Lower leg skin (tissue), 4 donors: ENCODE results near the gene BDH1. TPM values are rescaled to one million over a fixed set of nuclear protein-coding genes. Genes with fewer than 3 reads are reported as not detected.
A peak's percentile ranks its signal among the peaks of the same experiment; 100 is the strongest.

Source experiments
- DNase-seq, 2 donors: peaks; one replicate each; pipeline ENCODE4 v3.0.0-alpha.2; 2019; ENCODE audit warnings: low spot score in 2 of 2
- H3K4me3 ChIP-seq: fragments of 200-600 bp; sonication (generic); 2 replicates; pipeline ENCODE4 v1.5.1; 2017; ENCODE audit warnings: mild to moderate bottlenecking, low read depth; ENCODE audit not compliant: poor library complexity, severe bottlenecking
- CTCF ChIP-seq, 3 donors: fragments of 450-650 bp; IDR thresholded peaks; one replicate each; pipeline ENCODE4 v1.5.1; 2016; ENCODE audit warnings: antibody characterized with exemption in 3 of 3, mild to moderate bottlenecking in 3 of 3, moderate library complexity in 2 of 3
- POLR2A ChIP-seq, 2 donors: fragments of 450-650 bp; IDR thresholded peaks; one replicate each; pipeline ENCODE4 v1.6.1; 2016 to 2017; ENCODE audit warnings: antibody characterized with exemption in 2 of 2, mild to moderate bottlenecking in 1 of 2, moderate library complexity in 1 of 2
- WGBS, 2 donors: methylation state at CpG; one replicate each; pipeline ENCODE4 v1.1.5; 2018; 5-methylcytosine and 5-hydroxymethylcytosine counted together
- intact Hi-C: fragments of 100-400 bp; cut with DNase I; formaldehyde crosslinking; loops from one replicate; pipeline ENCODE4 v1.15.0; 2023; ENCODE audit warnings: low total_unique reads
- total RNA-seq, 4 donors: library from RNA; depleted of rRNA; stranded (reverse); fragments of >200 nt; gene quantifications; one replicate each; pipeline ENCODE4 v1.1.0, GENCODE V29; 2016

Gene BDH1
- total RNA-seq, 4 donors from 2014 or later, result 56.3 to 86.1 (median 59.7) TPM

GRCh38 chr3:197545571-197545970, 10.2 kb downstream of the BDH1 start:
- DNase-seq, result no peak
- intact Hi-C loops, result no loop called here
- TF ChIP-seq CTCF (IDR thresholded peaks at IDR 0.05), result no peak
- no peak for TF ChIP-seq POLR2A (IDR thresholded peaks at IDR 0.05)
- H3K4me3 ChIP-seq, result no peak overlapping the region
- WGBS, 2 donors, result 85 to 86% methylated on average over 5 of the region's 5 CpGs

- WGBS, 2 donors, result 83 to 91% methylated on average over 9 of the region's 9 CpGs
- intact Hi-C loops, result no loop called here
Observed at GRCh38 chr3:197545101-197545500, 10.7 kb downstream of the BDH1 start.

GRCh38 chr3:197542741-197543454, 12.9 kb downstream of the BDH1 start:
- TF ChIP-seq POLR2A (IDR thresholded peaks at IDR 0.05) (no peak), CTCF (IDR thresholded peaks at IDR 0.05) (no peak)
- 82 to 92% methylated on average over 17 to 18 of the region's 18 CpGs for WGBS, 2 donors
- intact Hi-C loops, result no loop called here
- H3K4me3 ChIP-seq, result no peak overlapping the region
- peak in 1 of 2 donors; percentile 87 for DNase-seq

More at GRCh38 chr3:197545101-197545500, 10.7 kb downstream of the BDH1 start:
- no peak overlapping the region for H3K4me3 ChIP-seq
- DNase-seq, result no peak
- TF ChIP-seq POLR2A (IDR thresholded peaks at IDR 0.05) (no peak), CTCF (IDR thresholded peaks at IDR 0.05) (no peak)

- DNase-seq, result peak; percentile 62 to 87
- H3K4me3 ChIP-seq, result no peak overlapping the region
- TF ChIP-seq CTCF (IDR thresholded peaks at IDR 0.05) (no peak), POLR2A (IDR thresholded peaks at IDR 0.05) (no peak)
- intact Hi-C loops, result no loop called here
- 47 to 53% methylated on average over 13 of the region's 13 CpGs for WGBS, 2 donors
Observed at GRCh38 chr3:197541756-197542539, 13.8 kb downstream of the BDH1 start.

- H3K4me3 ChIP-seq, result no peak overlapping the region
- 65 to 66% methylated on average over 3 of the region's 3 CpGs for WGBS, 2 donors
- intact Hi-C loops, result no loop called here
- no peak for TF ChIP-seq POLR2A (IDR thresholded peaks at IDR 0.05)
- no peak for TF ChIP-seq CTCF (IDR thresholded peaks at IDR 0.05)
- peak in 1 of 2 donors; percentile 64 for DNase-seq
Observed at GRCh38 chr3:197540961-197541377, 14.8 kb downstream of the BDH1 start.
